Rectal smooth muscle tissue (tissue), 1 donor: Measurements from ENCODE around the gene LRRN2.
"Not testable (repeated sequence)": the region's sequence is repeated elsewhere in the genome, so short reads cannot be mapped to it uniquely, and the experiment has no call there.

Experiments used
- H3K27ac ChIP-seq: one replicate; pipeline ENCODE4 v1.7.0; 2013; ENCODE audit warnings: low read depth, low read length, inconsistent platforms
- H3K27me3 ChIP-seq: one replicate; pipeline ENCODE4 v1.7.0; 2013; ENCODE audit warnings: low read length; ENCODE audit not compliant: control insufficient read depth, insufficient read depth
- H3K36me3 ChIP-seq: one replicate; pipeline ENCODE4 v1.7.0; 2013; ENCODE audit warnings: low read length; ENCODE audit not compliant: control insufficient read depth, insufficient read depth
- H3K4me1 ChIP-seq: one replicate; pipeline ENCODE4 v1.7.0; 2013; ENCODE audit warnings: low read length; ENCODE audit not compliant: control insufficient read depth, insufficient read depth
- H3K4me3 ChIP-seq: one replicate; pipeline ENCODE4 v1.7.0; 2013; ENCODE audit warnings: low read length
- H3K9ac ChIP-seq: one replicate; pipeline ENCODE4 v1.7.0; 2013; ENCODE audit warnings: low read length

The LRRN2 gene

DNA sequence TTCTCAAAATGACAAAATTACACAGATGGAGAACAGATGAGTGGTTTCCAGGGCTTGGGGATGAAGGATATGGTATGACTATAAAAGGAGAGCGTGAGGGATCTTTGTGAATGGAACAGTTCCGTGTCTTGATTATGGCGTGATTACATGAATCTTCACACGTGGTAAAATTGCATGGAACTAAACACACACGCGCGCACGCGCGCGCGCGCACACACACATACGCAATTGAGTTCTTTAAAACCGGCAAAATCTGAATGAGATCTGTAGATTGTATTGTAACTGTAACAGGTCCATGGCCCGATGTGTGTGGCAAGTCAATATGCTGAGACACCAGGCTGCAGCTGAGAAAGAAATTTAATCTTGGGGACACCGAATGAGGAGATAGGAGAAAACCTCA lies 11.1 kb upstream of the LRRN2 start:
- H3K27ac ChIP-seq = no peak overlapping the region
- H3K27me3 ChIP-seq = no peaks in the 10 kb centered on the region
- no peaks in the 10 kb centered on the region for H3K36me3 ChIP-seq
- no peaks in the 10 kb centered on the region for H3K4me1 ChIP-seq
- H3K4me3 ChIP-seq = no peak overlapping the region
- no peak overlapping the region for H3K9ac ChIP-seq

GRCh38 chr1:204695692-204696091 lies 10.2 kb upstream of the LRRN2 start:
- Histone ChIP-seq H3K9ac (no peak overlapping the region), H3K4me3 (no peak overlapping the region), H3K36me3 (no peaks in the 10 kb centered on the region), H3K4me1 (no peaks in the 10 kb centered on the region), H3K27me3 (no peaks in the 10 kb centered on the region), H3K27ac (no peak overlapping the region)

- Histone ChIP-seq H3K27me3 (no peaks in the 10 kb centered on the region), H3K4me3 (no peak overlapping the region), H3K36me3 (no peaks in the 10 kb centered on the region), H3K9ac (no peak overlapping the region), H3K4me1 (no peaks in the 10 kb centered on the region), H3K27ac (no peak overlapping the region)
These were observed 8.6 kb upstream of the LRRN2 start for GRCh38 chr1:204694145-204694544.

DNA sequence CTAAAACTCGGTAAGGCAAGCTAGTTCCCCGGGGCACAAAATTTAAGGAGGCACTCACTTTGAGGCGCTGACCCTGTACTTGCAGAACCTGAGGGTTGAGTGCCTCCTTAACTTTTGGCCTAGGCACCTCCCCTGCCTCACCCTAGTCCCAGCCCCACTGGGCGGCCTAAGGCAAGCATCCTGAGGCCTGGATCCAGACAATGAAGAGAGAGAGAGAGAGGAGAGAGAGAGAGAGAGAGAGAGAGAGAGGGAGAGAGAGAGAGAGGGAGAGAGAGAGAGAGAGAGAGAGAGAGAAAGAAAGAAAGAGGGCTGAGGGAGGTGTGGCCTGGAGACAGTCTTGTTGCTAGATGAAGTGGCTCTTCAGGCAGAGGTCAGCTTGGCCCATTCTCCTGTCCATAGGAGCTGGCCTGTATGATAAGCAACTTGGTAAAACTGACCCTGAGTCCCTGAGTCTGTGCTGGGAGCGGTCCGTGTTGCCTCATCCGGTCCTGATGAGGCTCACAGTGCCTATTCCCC lies 7.4 kb upstream of the LRRN2 start:
- Histone ChIP-seq H3K27me3 (no peaks in the 10 kb centered on the region), H3K36me3 (no peaks in the 10 kb centered on the region), H3K9ac (no peak overlapping the region), H3K27ac (no peak overlapping the region), H3K4me3 (no peak overlapping the region), H3K4me1 (no peaks in the 10 kb centered on the region)

GRCh38 chr1:204692325-204692840 lies 6.8 kb upstream of the LRRN2 start:
- Histone ChIP-seq H3K27ac (no peak overlapping the region), H3K9ac (no peak overlapping the region), H3K36me3 (no peaks in the 10 kb centered on the region), H3K27me3 (no peaks in the 10 kb centered on the region), H3K4me3 (no peak overlapping the region), H3K4me1 (no peaks in the 10 kb centered on the region)

DNA sequence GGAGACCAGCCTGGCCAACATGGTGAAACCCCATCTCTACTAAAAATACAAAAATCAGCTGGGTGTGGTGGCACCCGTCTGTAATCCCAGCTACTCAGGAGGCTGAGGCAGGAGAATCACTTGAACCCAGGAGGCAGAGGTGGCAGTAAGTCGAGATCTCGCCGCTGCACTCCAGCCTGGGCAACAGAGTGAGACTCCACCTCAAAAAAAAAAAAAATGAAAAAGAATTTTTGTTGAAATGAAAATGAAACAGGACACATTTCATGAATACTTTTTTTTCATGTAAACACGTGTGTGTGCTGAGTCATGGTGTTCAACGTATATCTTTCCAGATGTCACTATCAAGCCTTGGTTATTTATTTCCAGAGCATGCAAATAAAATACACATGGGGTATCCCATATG lies 5.8 kb upstream of the LRRN2 start:
- not testable (repeated sequence) for H3K27me3 ChIP-seq, H3K27ac ChIP-seq, H3K36me3 ChIP-seq, H3K4me1 ChIP-seq, H3K4me3 ChIP-seq, H3K9ac ChIP-seq

- no peak overlapping the region for H3K4me3 ChIP-seq
- no peak overlapping the region for H3K9ac ChIP-seq
- H3K27ac ChIP-seq = no peak overlapping the region
- no peaks in the 10 kb centered on the region for H3K27me3 ChIP-seq
- H3K4me1 ChIP-seq = peaks cover 4% of the 10 kb centered on the region
- no peaks in the 10 kb centered on the region for H3K36me3 ChIP-seq
These were observed 3.2 kb upstream of the LRRN2 start for GRCh38 chr1:204688776-204689175.

DNA sequence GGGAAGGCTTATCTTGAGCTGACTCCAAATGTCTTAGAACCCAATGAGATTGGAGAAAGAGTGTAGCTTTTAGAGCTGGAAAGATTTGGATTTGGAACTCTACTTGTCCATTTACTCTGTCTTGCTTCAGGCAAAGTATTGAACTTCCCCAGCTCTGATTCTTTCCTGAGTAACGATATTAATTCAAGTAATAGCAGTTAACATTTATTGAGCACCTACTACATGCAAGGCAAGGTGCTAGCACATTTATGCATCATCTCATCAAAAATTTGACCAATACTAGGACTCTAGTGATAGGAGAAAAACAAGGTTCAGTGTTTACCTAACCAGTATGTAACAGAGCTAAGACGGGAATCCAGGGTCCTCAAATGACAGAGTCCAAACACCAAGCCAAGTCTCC lies 2.5 kb upstream of the LRRN2 start:
- Histone ChIP-seq H3K27me3 (no peaks in the 10 kb centered on the region), H3K9ac (no peak overlapping the region), H3K36me3 (no peaks in the 10 kb centered on the region), H3K4me3 (no peak overlapping the region), H3K4me1 (peaks cover 6% of the 10 kb centered on the region), H3K27ac (no peak overlapping the region)

DNA sequence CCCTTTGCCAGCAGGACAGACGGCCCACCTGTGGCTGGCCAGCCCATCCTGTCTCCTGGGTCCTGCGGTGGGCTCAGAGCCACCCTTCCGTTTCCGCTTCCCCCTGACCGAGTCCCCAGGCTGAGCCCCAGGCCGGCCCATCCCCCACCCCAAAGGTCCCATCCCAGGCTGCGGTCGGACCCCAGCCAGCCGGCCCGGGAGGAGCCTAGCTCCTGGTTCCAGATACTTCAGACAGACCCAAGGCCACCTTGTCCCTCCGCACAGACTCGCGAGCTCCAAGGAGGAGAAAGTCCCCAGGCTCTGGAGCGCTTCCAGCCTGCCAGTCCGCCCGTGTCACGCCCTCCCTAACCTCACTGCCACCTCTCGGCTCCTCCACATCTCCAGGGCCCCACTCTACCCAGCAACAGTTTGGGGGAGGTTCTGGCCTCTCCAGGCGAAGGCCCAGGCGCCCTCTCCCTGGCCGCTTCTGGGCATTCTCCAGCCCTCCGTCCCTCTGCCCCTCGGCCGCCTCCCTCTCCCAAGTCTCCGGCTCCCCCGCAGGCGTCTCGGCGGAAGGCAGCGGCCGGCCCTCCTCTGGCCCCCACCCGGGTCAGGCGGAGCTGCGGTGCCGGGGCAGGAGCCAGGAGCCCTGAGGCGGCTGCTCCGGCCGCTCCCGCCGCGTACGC lies 835 bp downstream of the LRRN2 start:
- H3K9ac ChIP-seq = peak overlapping the region; percentile 40
- H3K4me1 ChIP-seq = peaks cover 6% of the 10 kb centered on the region
- H3K27me3 ChIP-seq = no peaks in the 10 kb centered on the region
- no peaks in the 10 kb centered on the region for H3K36me3 ChIP-seq
- H3K27ac ChIP-seq = peak overlapping the region; percentile 37
- peak overlapping the region; percentile 79 for H3K4me3 ChIP-seq

DNA sequence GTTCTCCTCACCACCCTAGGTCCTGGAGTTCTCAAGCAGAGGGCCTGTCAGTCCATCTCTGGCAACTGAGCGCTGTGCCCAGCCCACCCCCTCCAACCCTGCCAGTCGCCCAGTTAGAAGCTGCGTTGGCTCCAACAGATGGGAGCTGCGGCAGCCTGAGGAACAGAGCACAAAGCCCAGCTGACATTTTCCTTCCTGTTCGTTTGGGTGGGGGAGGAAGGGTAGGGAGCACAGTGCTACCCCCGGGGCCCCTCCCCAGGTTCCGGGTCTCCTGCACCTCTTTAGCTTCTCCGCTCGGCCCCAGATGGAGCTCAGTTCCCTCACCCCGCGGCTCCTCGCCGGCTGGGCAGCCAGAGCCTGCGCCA lies 1.4 kb downstream of the LRRN2 start:
- Histone ChIP-seq H3K27ac (no peak overlapping the region), H3K36me3 (no peaks in the 10 kb centered on the region), H3K4me3 (peak overlapping the region; percentile 79), H3K4me1 (peaks cover 6% of the 10 kb centered on the region), H3K27me3 (no peaks in the 10 kb centered on the region), H3K9ac (peak overlapping the region; percentile 13)

GRCh38 chr1:204683284-204684205 lies 2.0 kb downstream of the LRRN2 start:
- Histone ChIP-seq H3K27me3 (no peaks in the 10 kb centered on the region), H3K9ac (no peak overlapping the region), H3K4me1 (peaks cover 6% of the 10 kb centered on the region), H3K36me3 (no peaks in the 10 kb centered on the region), H3K27ac (no peak overlapping the region), H3K4me3 (peak overlapping the region; percentile 79)

DNA sequence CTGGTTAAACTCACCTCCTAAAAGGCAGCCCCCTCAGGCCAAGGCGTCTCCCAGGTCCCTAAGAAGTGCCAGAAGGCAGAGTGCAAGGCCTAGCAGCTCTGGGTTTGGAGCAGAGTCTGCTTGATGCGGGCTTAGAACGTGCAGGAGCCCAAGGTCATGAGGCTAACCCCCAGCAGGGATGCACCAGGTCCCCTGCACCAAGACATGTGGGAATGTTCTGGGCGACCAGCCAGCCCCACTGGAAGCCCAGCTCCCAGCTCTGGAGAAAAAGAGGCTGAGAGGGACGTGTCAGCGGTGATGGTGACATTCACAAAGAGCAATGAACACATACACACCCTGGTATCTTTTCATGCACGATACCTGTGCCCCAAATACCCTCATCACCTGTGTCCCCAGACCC lies 5.1 kb downstream of the LRRN2 start:
- Histone ChIP-seq H3K27me3 (peaks cover 2% of the 10 kb centered on the region), H3K36me3 (no peaks in the 10 kb centered on the region), H3K9ac (no peak overlapping the region), H3K27ac (no peak overlapping the region), H3K4me3 (no peak overlapping the region), H3K4me1 (peaks cover 6% of the 10 kb centered on the region)
